HepG2 (cell line): ENCODE measurements around the gene ABCC8. TPM values are rescaled to one million over a fixed set of nuclear protein-coding genes. Genes with fewer than 3 reads are reported as not detected.

Experiments used
- ARHGAP35 ChIP-seq: sonication (generic); formaldehyde crosslinking; IDR thresholded peaks from 2 replicates; pipeline ENCODE4 v1.9.0; 2022; ENCODE audit warnings: mild to moderate bottlenecking, inconsistent platforms, moderate library complexity, missing genetic modification reagents, borderline replicate concordance
- ATM ChIP-seq: fragments of 450-650 bp; IDR thresholded peaks from 2 replicates; pipeline ENCODE4 v1.7.1; 2017; ENCODE audit warnings: mild to moderate bottlenecking, borderline replicate concordance
- DNMT1 ChIP-seq: sonication (generic); formaldehyde crosslinking; IDR thresholded peaks from 2 replicates; pipeline ENCODE4 v1.5.1; 2020; ENCODE audit warnings: mild to moderate bottlenecking, missing genetic modification reagents
- HOXA3 ChIP-seq: sonication (generic); formaldehyde crosslinking; IDR thresholded peaks from 2 replicates; pipeline ENCODE4 v1.5.0; 2020; ENCODE audit warnings: missing genetic modification reagents
- ONECUT2 ChIP-seq: sonication (generic); formaldehyde crosslinking; IDR thresholded peaks from 2 replicates; pipeline ENCODE4 v1.4.0; 2020; ENCODE audit warnings: missing genetic modification reagents
- SIX1 ChIP-seq: sonication (generic); formaldehyde crosslinking; IDR thresholded peaks from 2 replicates; pipeline ENCODE4 v1.4.0; 2020; ENCODE audit warnings: missing genetic modification reagents, borderline replicate concordance
- TBX3 ChIP-seq: fragments of 450-650 bp; IDR thresholded peaks from 2 replicates; pipeline ENCODE4 v1.6.1; 2017; ENCODE audit warnings: antibody characterized with exemption, mild to moderate bottlenecking, inconsistent platforms, borderline replicate concordance
- ZHX2 ChIP-seq, 2 experiments: sonication (generic) in 1 of 2; formaldehyde crosslinking in 1 of 2; IDR thresholded peaks; 2 replicates each; pipeline versions ENCODE4 v1.6.1 to v1.9.0; 2014 to 2022; ENCODE audit warnings: antibody characterized with exemption in 1 of 2, borderline replicate concordance in 1 of 2, inconsistent platforms in 1 of 2, low read depth in 1 of 2, missing genetic modification reagents in 1 of 2
- ZNF17 ChIP-seq: sonication (generic); formaldehyde crosslinking; IDR thresholded peaks from 2 replicates; pipeline ENCODE4 v1.5.0; 2020; ENCODE audit warnings: mild to moderate bottlenecking, missing genetic modification reagents
- ZNF234 ChIP-seq: sonication (generic); formaldehyde crosslinking; conservative IDR thresholded peaks from 2 replicates; pipeline ENCODE4 v1.5.1; 2020; ENCODE audit warnings: mild to moderate bottlenecking, missing genetic modification reagents
- ZNF567 ChIP-seq: sonication (generic); formaldehyde crosslinking; IDR thresholded peaks from 2 replicates; pipeline ENCODE4 v1.8.1; 2023; ENCODE audit warnings: mild to moderate bottlenecking, missing genetic modification reagents, borderline replicate concordance
- ZNF570 ChIP-seq: sonication (generic); formaldehyde crosslinking; IDR thresholded peaks from 2 replicates; pipeline ENCODE4 v1.4.0; 2020; ENCODE audit warnings: mild to moderate bottlenecking, missing genetic modification reagents, borderline replicate concordance
- ZNF839 ChIP-seq: sonication (generic); formaldehyde crosslinking; IDR thresholded peaks from 2 replicates; pipeline ENCODE4 v1.4.0; 2020; ENCODE audit warnings: missing genetic modification reagents, mild to moderate bottlenecking, borderline replicate concordance
- ZSCAN20 ChIP-seq: sonication (generic); formaldehyde crosslinking; IDR thresholded peaks from 2 replicates; pipeline ENCODE4 v1.4.0; 2020; ENCODE audit warnings: missing genetic modification reagents, mild to moderate bottlenecking, borderline replicate concordance
- ZSCAN31 ChIP-seq: sonication (generic); formaldehyde crosslinking; IDR thresholded peaks from 2 replicates; pipeline ENCODE4 v1.5.0; 2020; ENCODE audit warnings: low read depth, mild to moderate bottlenecking, missing genetic modification reagents
- polyA plus RNA-seq, 8 experiments: library from polyadenylated mRNA; depleted of rRNA in 3 of 8; stranded (reverse) in 7 of 8; unstranded in 1 of 8; fragments of >200 nt; fragmentation: Illumina TruSeq in 4 of 8; extraction: Trizol in 4 of 8; gene quantifications; 2 replicates each; pipeline versions ENCODE4 v1.2.1 to v1.2.3, GENCODE V29; 2011 to 2016; ENCODE audit warnings: low read depth in 4 of 8, missing spikeins in 1 of 8, mixed read lengths in 1 of 8; ENCODE audit not compliant: insufficient read depth in 1 of 8
- total RNA-seq, 5 experiments: library from RNA; depleted of rRNA; stranded (reverse); fragments of >200 nt; fragmentation: Illumina TruSeq; extraction: Trizol; gene quantifications; 2 replicates each; pipeline ENCODE4 v1.2.3, GENCODE V29; 2016; ENCODE audit warnings: low read depth in 1 of 5
- TF ChIP-seq, protein P1 (sequence below): sonication (generic); formaldehyde crosslinking; IDR thresholded peaks from 2 replicates; pipeline ENCODE4 v1.4.0; 2020; ENCODE audit warnings: missing genetic modification reagents, borderline replicate concordance

Gene ABCC8
- total and polyA plus RNA-seq, 2 of the 13 experiments (the other 11 are each of a cell fraction or from before 2014, with no cell fraction given): not detected

DNA sequence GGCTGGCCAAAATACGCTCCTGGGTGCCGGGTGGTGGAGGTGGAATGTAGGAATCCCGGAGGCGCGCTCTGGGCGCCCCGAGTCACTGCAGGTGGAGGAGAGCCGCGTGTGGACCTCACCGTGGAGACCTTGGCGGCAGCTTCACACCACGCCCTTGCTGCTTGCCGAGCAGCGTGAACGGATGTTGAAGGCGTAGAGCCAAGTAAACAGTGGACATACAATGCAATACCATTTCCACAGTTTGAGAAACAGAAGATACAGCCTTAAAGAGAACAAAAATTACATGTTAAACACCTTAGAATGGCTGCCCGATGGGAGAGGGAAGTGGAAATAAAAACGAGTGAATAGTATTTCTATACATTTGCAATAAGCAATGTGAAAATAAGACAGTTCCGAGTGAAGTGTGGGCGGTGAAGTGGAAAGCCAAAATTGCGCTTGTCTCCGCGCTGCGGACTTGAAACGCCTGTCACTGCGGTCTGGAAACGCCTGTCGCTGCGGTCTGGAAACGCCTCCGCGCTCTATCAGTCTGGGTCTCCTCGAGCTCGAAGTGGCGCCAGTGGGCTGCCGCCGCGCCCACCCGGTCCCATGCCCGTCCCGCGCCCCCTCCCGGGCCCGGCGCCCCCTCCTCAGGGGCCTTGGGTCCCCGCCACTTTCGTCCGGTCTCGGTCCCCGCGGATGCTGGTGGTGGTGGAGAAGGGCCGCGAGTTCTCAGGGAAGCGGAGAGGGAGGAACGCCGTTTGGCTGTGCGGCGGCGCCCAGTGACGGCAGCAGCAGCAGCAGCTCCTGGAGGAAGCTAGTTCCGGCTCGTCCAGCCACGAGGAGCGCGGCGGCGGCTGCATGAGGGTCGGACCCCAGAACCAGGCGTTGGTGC is 123.5 kb downstream of the ABCC8 start (continued):
- TF ChIP-seq ZNF839 (CRISPR knock-in tag) (peak; percentile 75), ONECUT2 (CRISPR knock-in tag) (no peak), ZSCAN20 (0 out of 2 replicates have a peak, but pooled peaks have one; percentile 5), HOXA3 (CRISPR knock-in tag) (peak; percentile 92), ZNF17 (no peak), ZHX2 (IDR thresholded peaks at IDR 0.05; ENCODE audit: low read depth) (peak; percentile 76; the same call in 1 of the 2 replicates), ZHX2 (CRISPR knock-in tag; IDR thresholded peaks at IDR 0.05; ENCODE audit: borderline replicate concordance) (no peak), SIX1 (CRISPR knock-in tag) (no peak), ATM (no peak), ZNF234 (no peak), ZSCAN31 (CRISPR knock-in tag) (peak; percentile 86; the same call in 1 of the 2 replicates), ARHGAP35 (CRISPR knock-in tag) (no peak; the same call in 1 of the 2 replicates), DNMT1 (CRISPR knock-in tag) (no peak), ZNF567 (peak; percentile 92), ZNF570 (CRISPR knock-in tag) (0 out of 2 replicates have a peak, but pooled peaks have one; percentile 45), TBX3 (peak; percentile 23; the same call in 1 of the 2 replicates)
- TF ChIP-seq, protein P1, sequence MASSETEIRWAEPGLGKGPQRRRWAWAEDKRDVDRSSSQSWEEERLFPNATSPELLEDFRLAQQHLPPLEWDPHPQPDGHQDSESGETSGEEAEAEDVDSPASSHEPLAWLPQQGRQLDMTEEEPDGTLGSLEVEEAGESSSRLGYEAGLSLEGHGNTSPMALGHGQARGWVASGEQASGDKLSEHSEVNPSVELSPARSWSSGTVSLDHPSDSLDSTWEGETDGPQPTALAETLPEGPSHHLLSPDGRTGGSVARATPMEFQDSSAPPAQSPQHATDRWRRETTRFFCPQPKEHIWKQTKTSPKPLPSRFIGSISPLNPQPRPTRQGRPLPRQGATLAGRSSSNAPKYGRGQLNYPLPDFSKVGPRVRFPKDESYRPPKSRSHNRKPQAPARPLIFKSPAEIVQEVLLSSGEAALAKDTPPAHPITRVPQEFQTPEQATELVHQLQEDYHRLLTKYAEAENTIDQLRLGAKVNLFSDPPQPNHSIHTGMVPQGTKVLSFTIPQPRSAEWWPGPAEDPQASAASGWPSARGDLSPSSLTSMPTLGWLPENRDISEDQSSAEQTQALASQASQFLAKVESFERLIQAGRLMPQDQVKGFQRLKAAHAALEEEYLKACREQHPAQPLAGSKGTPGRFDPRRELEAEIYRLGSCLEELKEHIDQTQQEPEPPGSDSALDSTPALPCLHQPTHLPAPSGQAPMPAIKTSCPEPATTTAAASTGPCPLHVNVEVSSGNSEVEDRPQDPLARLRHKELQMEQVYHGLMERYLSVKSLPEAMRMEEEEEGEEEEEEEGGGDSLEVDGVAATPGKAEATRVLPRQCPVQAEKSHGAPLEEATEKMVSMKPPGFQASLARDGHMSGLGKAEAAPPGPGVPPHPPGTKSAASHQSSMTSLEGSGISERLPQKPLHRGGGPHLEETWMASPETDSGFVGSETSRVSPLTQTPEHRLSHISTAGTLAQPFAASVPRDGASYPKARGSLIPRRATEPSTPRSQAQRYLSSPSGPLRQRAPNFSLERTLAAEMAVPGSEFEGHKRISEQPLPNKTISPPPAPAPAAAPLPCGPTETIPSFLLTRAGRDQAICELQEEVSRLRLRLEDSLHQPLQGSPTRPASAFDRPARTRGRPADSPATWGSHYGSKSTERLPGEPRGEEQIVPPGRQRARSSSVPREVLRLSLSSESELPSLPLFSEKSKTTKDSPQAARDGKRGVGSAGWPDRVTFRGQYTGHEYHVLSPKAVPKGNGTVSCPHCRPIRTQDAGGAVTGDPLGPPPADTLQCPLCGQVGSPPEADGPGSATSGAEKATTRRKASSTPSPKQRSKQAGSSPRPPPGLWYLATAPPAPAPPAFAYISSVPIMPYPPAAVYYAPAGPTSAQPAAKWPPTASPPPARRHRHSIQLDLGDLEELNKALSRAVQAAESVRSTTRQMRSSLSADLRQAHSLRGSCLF (CRISPR knock-in tag): no peak
